ENCODE measurements around the gene CD74. TPM values are rescaled to one million over a fixed set of nuclear protein-coding genes. Genes with fewer than 3 reads are reported as not detected.

CD74 gene
- total and polyA plus RNA-seq, 2 of the 8 experiments (the other 6 are each of a cell fraction or from before 2014, with no cell fraction given): 45.9 to 61.0 TPM

DNA sequence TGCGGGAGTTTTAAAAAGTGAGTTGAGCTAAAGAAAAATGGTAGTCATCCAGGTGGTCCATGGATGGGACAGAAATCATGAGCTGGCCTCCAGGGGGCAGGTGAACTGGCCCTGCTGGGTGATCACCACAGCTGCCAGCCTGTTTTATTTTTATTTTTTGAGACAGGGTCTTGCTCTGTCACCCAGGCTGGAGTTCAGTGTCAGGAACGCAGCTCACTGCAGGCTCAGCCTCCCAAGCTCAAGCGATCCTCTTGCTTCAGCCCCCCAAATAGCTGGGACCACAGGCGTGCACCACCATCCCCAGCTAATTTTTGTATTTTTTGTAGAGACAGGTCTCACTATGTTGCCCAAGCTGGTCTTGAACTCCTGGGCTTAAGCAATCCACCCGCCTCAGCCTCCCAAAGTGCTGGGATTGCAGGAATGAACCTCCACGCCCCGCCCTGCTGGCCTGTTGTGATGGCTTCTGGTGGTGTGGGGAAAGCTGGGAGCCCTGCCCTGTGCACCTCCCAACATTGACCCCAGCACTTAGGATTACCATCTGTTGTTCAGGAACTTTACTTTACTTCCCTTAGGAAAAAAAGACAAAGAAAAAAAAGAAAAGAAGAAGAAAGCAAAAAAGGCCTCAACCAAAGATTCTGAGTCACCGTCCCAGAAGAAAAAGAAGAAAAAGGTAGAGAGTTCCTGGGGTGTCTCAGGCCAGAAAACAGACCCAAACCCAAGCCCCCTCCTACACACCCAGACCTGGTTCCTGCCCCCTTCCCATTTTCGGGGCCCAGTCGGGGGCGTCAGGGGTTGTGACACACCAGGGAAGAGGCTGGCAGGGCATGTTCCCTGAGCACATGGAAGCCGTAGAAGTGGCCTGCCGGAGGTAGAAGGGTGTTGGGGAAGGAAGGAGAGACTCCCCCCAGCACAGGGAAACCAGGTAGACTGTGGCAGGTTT, 14.7 kb downstream of the CD74 start:
- no peak overlapping the region for H3K4me3 ChIP-seq (ENCODE audit: extremely low read depth in 1 of 4, insufficient read depth in 2 of 4, low read depth in 3 of 4, low read length in 4 of 4)
- H4K5ac ChIP-seq (ENCODE audit: insufficient read length, low read depth, low read length): no peak overlapping the region
- no peak overlapping the region; the same call in 1 of the 2 replicates for H3K27ac ChIP-seq (ENCODE audit: low read depth, low read length)
- no peak overlapping the region for H4K91ac ChIP-seq (replicated peaks; ENCODE audit: insufficient read length, low read length)
- no peak overlapping the region for H2BK5ac ChIP-seq (ENCODE audit: low read depth, low read length)
- H3K14ac ChIP-seq (ENCODE audit: insufficient read length): no peak overlapping the region
- H3K56ac ChIP-seq (replicated peaks; ENCODE audit: insufficient read length, low read depth, low read length): no peak overlapping the region
- no peak overlapping the region for H3K4ac ChIP-seq (replicated peaks; ENCODE audit: insufficient read length, low read depth, low read length)
- peaks cover 6 to 9% of the 10 kb centered on the region in 2 experiments for H4K20me1 ChIP-seq (replicated peaks in 1 of 2; ENCODE audit: control insufficient read depth in 1 of 2, insufficient read depth in 2 of 2, low read length in 2 of 2)
- 87% methylated on average over 13 of the region's 13 CpGs; no CpG with 5 or more reads in 1 of the 2 experiments for WGBS, 2 experiments (ENCODE audit: extremely low coverage in 1 of 2, insufficient coverage in 1 of 2, insufficient read length in 1 of 2, insufficient replicate concordance in 2 of 2, low coverage in 1 of 2, low lambda C conversion rate in 2 of 2, missing lambda C conversion rate in 1 of 2)
- H3K9ac ChIP-seq (replicated peaks in 1 of 4; ENCODE audit: extremely low read depth in 1 of 4, low read depth in 3 of 4, low read length in 3 of 4): no peak overlapping the region
- no peak overlapping the region for H4K8ac ChIP-seq (ENCODE audit: extremely low read depth, insufficient read depth, low read length)
- no peak overlapping the region for H3K4me2 ChIP-seq (ENCODE audit: insufficient read depth in 1 of 2, low read depth in 2 of 2, low read length in 2 of 2)
- no peak overlapping the region for H2BK20ac ChIP-seq (ENCODE audit: low read length)
- H2BK120ac ChIP-seq (replicated peaks; ENCODE audit: low read depth, low read length): no peak overlapping the region
- H3K18ac ChIP-seq (ENCODE audit: extremely low read depth, low read length): no peak overlapping the region
- TF ChIP-seq, protein P1, sequence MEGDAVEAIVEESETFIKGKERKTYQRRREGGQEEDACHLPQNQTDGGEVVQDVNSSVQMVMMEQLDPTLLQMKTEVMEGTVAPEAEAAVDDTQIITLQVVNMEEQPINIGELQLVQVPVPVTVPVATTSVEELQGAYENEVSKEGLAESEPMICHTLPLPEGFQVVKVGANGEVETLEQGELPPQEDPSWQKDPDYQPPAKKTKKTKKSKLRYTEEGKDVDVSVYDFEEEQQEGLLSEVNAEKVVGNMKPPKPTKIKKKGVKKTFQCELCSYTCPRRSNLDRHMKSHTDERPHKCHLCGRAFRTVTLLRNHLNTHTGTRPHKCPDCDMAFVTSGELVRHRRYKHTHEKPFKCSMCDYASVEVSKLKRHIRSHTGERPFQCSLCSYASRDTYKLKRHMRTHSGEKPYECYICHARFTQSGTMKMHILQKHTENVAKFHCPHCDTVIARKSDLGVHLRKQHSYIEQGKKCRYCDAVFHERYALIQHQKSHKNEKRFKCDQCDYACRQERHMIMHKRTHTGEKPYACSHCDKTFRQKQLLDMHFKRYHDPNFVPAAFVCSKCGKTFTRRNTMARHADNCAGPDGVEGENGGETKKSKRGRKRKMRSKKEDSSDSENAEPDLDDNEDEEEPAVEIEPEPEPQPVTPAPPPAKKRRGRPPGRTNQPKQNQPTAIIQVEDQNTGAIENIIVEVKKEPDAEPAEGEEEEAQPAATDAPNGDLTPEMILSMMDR (IDR thresholded peaks at IDR 0.05; ENCODE audit: control extremely low read depth in 1 of 3, insufficient read depth in 1 of 3, low read depth in 1 of 3, low read length in 3 of 3): peak in 1 of 3 experiments; percentile 14; a peak in 1 of 4 replicates
- TF ChIP-seq EGR1 (IDR thresholded peaks at IDR 0.05; ENCODE audit: borderline replicate concordance, low read depth, low read length) (no peak), SAP30 (IDR thresholded peaks at IDR 0.05; ENCODE audit: insufficient read depth, insufficient replicate concordance, low read length) (no peak), SUZ12 (IDR thresholded peaks at IDR 0.05; ENCODE audit: low read length) (no peak)
- H2BK15ac ChIP-seq (ENCODE audit: low read length): no peak overlapping the region
- POLR2A ChIA-PET (ENCODE audit: partially characterized antibody): interaction anchor here (0.6 to 19.1 kb wide), 13 partner anchors 8 to 51 kb away, joined by 3 to 455 read pairs (median 4); partner anchors contain the start of genes CD74, RPS14 and TCOF1
- no peak overlapping the region for H2AFZ ChIP-seq (ENCODE audit: low read length)
- DNase-seq (ENCODE audit: low read depth in 1 of 2, low spot score in 2 of 2) (no peak), FAIRE-seq (no peak)
- CTCF ChIA-PET (ENCODE audit: partially characterized antibody): interaction anchor here (0.5 to 16.9 kb wide), 25 partner anchors 8 to 352 kb away, joined by 3 to 274 read pairs (median 4); partner anchors contain the start of gene CD74
- no peaks in the 10 kb centered on the region for H3K23me2 ChIP-seq (ENCODE audit: low read depth, low read length)
- no peak overlapping the region for H3K23ac ChIP-seq (ENCODE audit: insufficient read length)
- no peaks in the 10 kb centered on the region for H3K79me2 ChIP-seq (ENCODE audit: control insufficient read depth in 1 of 2, insufficient read depth in 2 of 2, low read length in 2 of 2)
- H3K9me3 ChIP-seq (ENCODE audit: insufficient read depth in 2 of 2, low read depth in 1 of 2, low read length in 1 of 2): no peaks in the 10 kb centered on the region
- no peaks in the 10 kb centered on the region for H3K27me3 ChIP-seq (replicated peaks in 1 of 4; ENCODE audit: control insufficient read depth in 3 of 4, extremely low read depth in 1 of 4, insufficient read depth in 3 of 4, low read length in 3 of 4)
- peaks cover 42 to 89% (median 71%) of the 10 kb centered on the region in 4 experiments for H3K36me3 ChIP-seq (ENCODE audit: control insufficient read depth in 2 of 4, insufficient read depth in 4 of 4, low read length in 3 of 4)
- no peaks in the 10 kb centered on the region for H3K4me1 ChIP-seq (replicated peaks in 1 of 4; ENCODE audit: control insufficient read depth in 3 of 4, insufficient read depth in 4 of 4, low read length in 3 of 4)
- H2AK5ac ChIP-seq (ENCODE audit: low read depth, low read length): no peak overlapping the region
- H2BK12ac ChIP-seq (ENCODE audit: low read depth, low read length): no peak overlapping the region
- no peaks in the 10 kb centered on the region for H3K79me1 ChIP-seq (ENCODE audit: low read depth, low read length)
